Panc1 (cell line): Measurements from ENCODE around the gene FBLN2. TPM values are rescaled to one million over a fixed set of nuclear protein-coding genes. Genes with fewer than 3 reads are reported as not detected.

ENCODE experiments used
- ATAC-seq: fragments of 200-7000 bp; cut with Tn5 transposase; 2 replicates; pipeline ENCODE4 v1.9.1; 2020; ENCODE audit warnings: mild to moderate bottlenecking, moderate library complexity
- BruUV-seq: library from RNA; stranded (reverse); fragments of 400-500 nt; replicated peaks from 2 replicates; lab custom pipeline; 2021; lab: Mats Ljungman, UMichigan
- CTCF ChIA-PET: fragments of 300-600 bp; sonication (Branson Sonifier 250); formaldehyde crosslinking; loops from one replicate; lab custom pipeline; 2022; ENCODE audit warnings: antibody characterized with exemption; lab: Charles Lee
- POLR2A ChIA-PET: fragments of 300-600 bp; sonication (Branson Sonifier 250); formaldehyde crosslinking; loops from one replicate; lab custom pipeline; 2022; ENCODE audit warnings: antibody characterized with exemption; lab: Charles Lee
- DNase-seq: peaks from one replicate; pipeline ENCODE4 v3.0.0-alpha.2; 2010; ENCODE audit warnings: low read depth, low spot score
- H3K27ac ChIP-seq: 2 replicates; pipeline ENCODE4 v1.5.1; 2011; ENCODE audit warnings: mild to moderate bottlenecking, low read length, inconsistent platforms
- H3K27me3 ChIP-seq: fragments of 200-500 bp; sonication (Bioruptor generic); 2 replicates; pipeline ENCODE4 v1.6.0; 2014; ENCODE audit warnings: low read length, inconsistent platforms; ENCODE audit not compliant: control insufficient read depth, insufficient read depth
- H3K36me3 ChIP-seq: fragments of 200-500 bp; sonication (Bioruptor generic); 2 replicates; pipeline ENCODE4 v1.5.1; 2014; ENCODE audit warnings: inconsistent platforms, mild to moderate bottlenecking, low read length, moderate library complexity; ENCODE audit not compliant: control insufficient read depth, insufficient read depth
- H3K4me1 ChIP-seq: 2 replicates; pipeline ENCODE4 v1.5.1; 2011; ENCODE audit warnings: inconsistent platforms, mild to moderate bottlenecking, low read length, moderate library complexity; ENCODE audit not compliant: control insufficient read depth, insufficient read depth
- H3K4me3 ChIP-seq, 2 experiments: 2 replicates each; pipeline ENCODE4 v1.5.1; 2011 to 2012; ENCODE audit warnings: low read depth in 2 of 2, low read length in 2 of 2, mild to moderate bottlenecking in 2 of 2, inconsistent platforms in 1 of 2, moderate library complexity in 1 of 2
- H3K9me3 ChIP-seq: fragments of 200-500 bp; sonication (Bioruptor generic); 2 replicates; pipeline ENCODE4 v1.5.1; 2014; ENCODE audit warnings: low read depth, mild to moderate bottlenecking, inconsistent platforms, low read length, moderate library complexity; ENCODE audit not compliant: control insufficient read depth, insufficient read depth
- CTCF ChIP-seq: fragments of 450-650 bp; IDR thresholded peaks from 2 replicates; pipeline ENCODE4 v1.5.1; 2017; ENCODE audit warnings: mild to moderate bottlenecking
- POLR2AphosphoS5 ChIP-seq: IDR thresholded peaks from 2 replicates; pipeline ENCODE4 v1.6.1; 2012; ENCODE audit warnings: mild to moderate bottlenecking, low read depth, low read length, moderate library complexity
- REST ChIP-seq, 2 experiments: IDR thresholded peaks; 2 replicates each; pipeline ENCODE4 v1.6.1; 2011 to 2012; ENCODE audit warnings: low read depth in 2 of 2, control low read depth in 1 of 2, low read length in 1 of 2, mild to moderate bottlenecking in 1 of 2, moderate library complexity in 1 of 2; ENCODE audit not compliant: insufficient read depth in 1 of 2
- SIN3A ChIP-seq: IDR thresholded peaks from 2 replicates; pipeline ENCODE4 v1.6.1; 2012; ENCODE audit warnings: low read depth, mild to moderate bottlenecking, low read length, moderate library complexity, borderline replicate concordance; ENCODE audit not compliant: insufficient read depth
- TCF7L2 ChIP-seq: IDR thresholded peaks from 2 replicates; pipeline ENCODE4 v1.6.1; 2011; ENCODE audit warnings: mild to moderate bottlenecking, low read depth, low read length, inconsistent platforms
- in situ Hi-C: cut with HindIII; loops from 2 replicates; pipeline ENCODE4 v1.10.0; 2016; ENCODE audit warnings: low sequenced_read_pairs, low pct_unique_long_range_greater_than_20kb
- intact Hi-C: fragments of 100-400 bp; cut with micrococcal nuclease; formaldehyde crosslinking; loops from one replicate; pipeline ENCODE4 v1.10.0; 2022; ENCODE audit not compliant: unreplicated experiment
- total RNA-seq: library from RNA; stranded (reverse); gene quantifications from one replicate; pipeline ENCODE4 v1.2.1, GENCODE V29; 2021; ENCODE audit not compliant: unreplicated experiment

Gene FBLN2
- total RNA-seq, 1 experiment from 2014 or later = 0.44 TPM

- H3K36me3 ChIP-seq = no peaks in the 10 kb centered on the region
- H3K27me3 ChIP-seq = no peaks in the 10 kb centered on the region
- TF ChIP-seq SIN3A (no peak), REST (IDR thresholded peaks at IDR 0.05; ENCODE audit: insufficient read depth in 1 of 2, low read depth in 2 of 2, low read length in 1 of 2) (no peak), TCF7L2 (no peak), POLR2AphosphoS5 (no peak), CTCF (no peak)
- H3K27ac ChIP-seq = no peak overlapping the region
- no peak for DNase-seq
- no peaks in the 10 kb centered on the region for H3K4me1 ChIP-seq
- intact Hi-C loops (no loop called here), in situ Hi-C loops (no loop called here)
- CTCF ChIA-PET = no interaction called here
- no peaks in the 10 kb centered on the region for H3K9me3 ChIP-seq
- POLR2A ChIA-PET = no interaction called here
- ATAC-seq = no peak
- no peak overlapping the region for H3K4me3 ChIP-seq
- no TSS peak for BruUV-seq
These were observed 73.4 kb downstream of the FBLN2 start for GRCh38 chr3:13622356-13622755.

- H3K4me1 ChIP-seq = no peaks in the 10 kb centered on the region
- CTCF ChIA-PET = no interaction called here
- no peak overlapping the region for H3K4me3 ChIP-seq
- intact Hi-C loops (no loop called here), in situ Hi-C loops (no loop called here)
- H3K36me3 ChIP-seq = no peaks in the 10 kb centered on the region
- DNase-seq = no peak
- H3K27me3 ChIP-seq = no peaks in the 10 kb centered on the region
- POLR2A ChIA-PET = no interaction called here
- H3K9me3 ChIP-seq = no peaks in the 10 kb centered on the region
- H3K27ac ChIP-seq = no peak overlapping the region
- ATAC-seq = no peak
- TF ChIP-seq SIN3A = no peak
- no peak for TF ChIP-seq TCF7L2
- TF ChIP-seq POLR2AphosphoS5 = no peak
- no peak for TF ChIP-seq CTCF
- no peak for TF ChIP-seq REST (IDR thresholded peaks at IDR 0.05; ENCODE audit: insufficient read depth in 1 of 2, low read depth in 2 of 2, low read length in 1 of 2)
- BruUV-seq = no TSS peak
These were observed 74.3 kb downstream of the FBLN2 start for GRCh38 chr3:13623101-13623654.
